Kidney tubule cell (primary cell): ENCODE measurements around the gene CUBN.

Experiments
- DNase-seq: peaks from one replicate; pipeline ENCODE4 v3.0.0-alpha.2; 2018; ENCODE audit warnings: low spot score

CUBN gene

GRCh38 chr10:17010363-17011145 is 119.1 kb downstream of the CUBN start:
- DNase-seq = no peak

DNA sequence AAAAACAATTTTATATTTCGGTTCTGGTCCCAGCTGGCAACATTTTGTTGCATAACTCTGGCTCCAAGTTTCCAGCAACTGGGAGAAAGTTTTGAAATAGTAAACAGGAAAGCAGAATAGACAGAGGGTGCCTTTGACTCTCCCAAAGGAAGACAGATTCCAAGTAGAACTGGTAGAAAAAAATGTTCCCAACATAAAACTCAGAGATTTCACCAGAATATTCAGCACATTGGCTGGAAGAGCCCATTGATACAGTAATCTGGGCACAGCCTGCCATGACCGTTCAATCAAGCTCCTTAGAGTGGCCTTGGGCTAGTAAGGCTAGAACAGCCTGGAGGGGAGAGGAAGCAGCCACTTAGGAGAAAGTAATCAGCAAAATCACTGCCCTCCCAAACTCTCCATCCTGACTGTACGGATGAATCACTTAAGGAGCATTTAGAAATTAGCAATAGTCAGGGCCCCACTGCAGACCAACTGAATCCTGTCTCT is 120.4 kb downstream of the CUBN start:
- peak; percentile 60 for DNase-seq

GRCh38 chr10:17007418-17007770 is 122.2 kb downstream of the CUBN start:
- no peak for DNase-seq

DNA sequence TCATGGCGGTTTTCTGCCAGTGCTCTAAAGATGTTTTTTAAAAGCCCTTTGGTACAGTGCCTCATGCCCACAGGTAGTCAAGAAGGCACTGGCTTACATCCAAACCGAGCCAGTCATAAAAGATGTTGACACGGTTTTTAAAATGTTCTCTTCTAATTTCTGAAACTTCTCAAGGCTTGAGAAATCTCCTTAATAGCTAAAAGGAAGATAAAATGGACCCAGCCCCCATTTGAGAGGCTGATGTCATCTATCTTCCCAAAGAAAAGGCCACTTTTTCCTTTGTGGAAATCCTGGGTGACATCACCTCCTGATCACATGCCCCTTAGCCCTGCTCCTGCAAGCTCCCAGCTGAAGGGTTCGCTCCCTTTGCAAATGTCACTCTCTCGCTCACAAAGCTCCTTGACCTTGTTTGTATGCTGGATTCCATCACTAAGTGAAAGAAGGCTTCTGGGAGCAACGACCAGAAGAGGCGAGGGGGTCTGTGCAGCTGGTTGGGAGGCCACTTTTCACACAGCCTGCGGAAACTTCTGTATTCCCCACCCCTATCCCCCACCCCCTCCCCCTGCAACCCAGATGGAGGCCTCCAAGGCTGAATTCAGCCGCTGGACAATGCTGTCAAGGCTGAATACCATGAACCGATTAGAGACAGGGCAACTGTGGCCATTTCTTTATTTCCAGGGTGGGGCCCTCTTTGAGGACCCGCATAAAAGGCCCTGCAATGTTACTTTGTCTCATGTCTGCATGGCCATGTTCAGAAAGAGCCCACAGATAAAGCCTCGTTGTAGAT is 122.8 kb downstream of the CUBN start:
- DNase-seq = peak; percentile 73

- no peak for DNase-seq
Observed at GRCh38 chr10:17005621-17006566, 123.7 kb downstream of the CUBN start.

- DNase-seq = no peak
Observed at GRCh38 chr10:17004801-17005380, 124.7 kb downstream of the CUBN start.

- no peak for DNase-seq
Observed at GRCh38 chr10:17003651-17004286, 125.8 kb downstream of the CUBN start.

DNA sequence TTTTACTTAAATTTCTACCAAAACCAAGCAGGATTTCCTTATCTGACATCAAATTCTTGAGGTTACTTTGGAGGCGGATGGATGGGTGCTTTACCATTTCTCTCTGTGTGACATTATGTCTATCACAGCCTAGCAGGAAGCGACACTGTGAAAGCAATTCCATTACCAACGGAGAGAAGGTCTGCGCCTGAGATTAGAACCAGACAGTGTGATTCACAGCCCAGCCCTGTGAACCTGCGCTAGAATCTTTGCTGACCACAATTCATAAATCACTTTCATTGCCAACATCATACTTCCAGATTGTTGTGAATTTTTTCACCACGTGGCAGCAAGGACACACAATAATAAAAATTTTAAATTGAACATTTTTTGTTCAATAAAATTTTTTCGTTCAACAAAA is 126.5 kb downstream of the CUBN start:
- DNase-seq = peak; percentile 58

GRCh38 chr10:17001961-17002749 is 127.5 kb downstream of the CUBN start:
- DNase-seq = no peak

DNA sequence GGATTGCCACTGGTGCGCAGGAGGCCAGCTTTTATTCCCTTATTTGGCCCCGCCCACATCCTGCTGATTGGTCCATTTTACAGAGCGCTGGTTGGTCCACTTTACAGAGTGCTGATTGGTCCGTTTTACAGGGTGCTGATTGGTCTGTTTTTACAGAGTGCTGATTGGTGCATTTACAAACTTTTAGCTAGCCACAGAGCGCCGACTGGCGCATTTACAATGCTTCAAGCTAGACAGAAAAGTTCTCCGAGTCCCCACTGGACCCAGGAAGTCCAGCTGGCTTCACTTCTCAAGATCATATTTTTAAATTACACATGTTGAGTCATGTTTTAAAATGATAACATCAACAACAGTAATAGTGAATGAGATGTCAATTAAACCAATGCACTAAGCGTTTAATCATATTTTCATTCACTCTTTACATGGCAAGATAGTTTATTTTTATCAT is 128.3 kb downstream of the CUBN start:
- no peak for DNase-seq

DNA sequence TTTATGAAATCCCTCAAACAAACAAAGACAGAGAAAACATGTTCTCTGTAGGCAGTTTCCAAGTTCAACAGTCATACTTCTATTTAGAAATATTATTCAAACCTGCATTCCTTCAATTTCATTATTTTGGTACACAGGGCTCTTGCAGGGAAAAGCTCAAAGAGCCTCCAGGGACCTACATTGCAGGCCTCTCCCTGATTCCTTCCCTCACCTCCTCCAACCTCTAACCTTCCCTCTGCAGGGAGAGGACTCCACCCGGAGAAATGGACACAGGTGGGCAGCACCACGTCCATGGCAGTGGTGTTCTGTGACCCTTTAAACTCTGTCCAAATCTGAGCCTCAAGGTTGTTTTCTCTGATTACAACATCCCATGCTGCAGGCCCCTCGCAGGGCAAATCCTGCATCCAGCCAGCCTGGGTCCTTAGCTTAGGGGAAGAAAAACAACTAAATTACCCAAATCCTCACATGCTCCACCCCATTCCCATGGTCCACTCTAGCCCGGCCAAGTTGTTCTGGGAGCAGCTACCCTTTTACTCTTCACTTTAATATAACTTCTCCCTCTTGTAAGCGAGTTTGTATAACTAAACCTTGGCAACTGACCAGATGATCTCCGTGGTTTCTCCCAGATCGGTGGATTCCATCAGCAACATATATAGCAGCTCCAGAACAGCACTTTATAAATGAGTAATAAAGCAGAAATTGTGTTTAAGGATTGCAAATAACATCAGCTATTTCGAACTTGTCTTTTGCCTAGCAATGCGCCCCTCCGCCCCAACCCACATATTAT is 129.8 kb downstream of the CUBN start:
- DNase-seq = no peak

GRCh38 chr10:16996530-16996964 is 133.1 kb downstream of the CUBN start:
- no peak for DNase-seq

DNA sequence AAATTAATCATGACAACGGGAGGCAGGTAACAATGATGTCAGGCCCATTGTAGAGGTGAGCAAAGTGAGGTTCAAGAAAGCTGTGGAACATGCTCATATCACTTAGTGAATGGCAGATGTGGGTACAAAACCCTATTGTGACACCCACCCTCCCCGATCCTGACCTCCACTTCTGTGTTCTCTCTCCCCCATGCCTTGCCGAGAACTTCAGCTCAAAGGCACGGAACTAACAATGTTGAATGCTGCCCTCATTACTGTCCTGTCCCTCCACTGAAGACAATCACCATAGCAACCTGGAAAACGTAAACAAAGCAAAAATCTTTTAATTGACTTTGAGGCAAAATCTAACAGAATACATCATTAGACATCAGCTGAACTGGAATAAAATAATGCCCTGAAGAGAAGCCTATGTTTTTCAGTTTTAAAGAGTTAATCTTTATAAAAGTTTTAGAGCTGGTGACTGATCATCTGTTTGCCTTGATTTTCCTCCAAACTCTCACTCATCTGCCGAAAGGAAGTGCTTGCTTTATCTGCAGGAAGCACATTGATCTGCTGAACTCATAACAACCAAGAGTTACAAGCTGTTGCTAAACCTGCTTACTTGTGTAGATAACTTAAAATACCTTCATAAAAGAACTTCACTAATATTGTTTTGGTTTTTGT is 133.6 kb downstream of the CUBN start:
- DNase-seq = peak; percentile 49

DNA sequence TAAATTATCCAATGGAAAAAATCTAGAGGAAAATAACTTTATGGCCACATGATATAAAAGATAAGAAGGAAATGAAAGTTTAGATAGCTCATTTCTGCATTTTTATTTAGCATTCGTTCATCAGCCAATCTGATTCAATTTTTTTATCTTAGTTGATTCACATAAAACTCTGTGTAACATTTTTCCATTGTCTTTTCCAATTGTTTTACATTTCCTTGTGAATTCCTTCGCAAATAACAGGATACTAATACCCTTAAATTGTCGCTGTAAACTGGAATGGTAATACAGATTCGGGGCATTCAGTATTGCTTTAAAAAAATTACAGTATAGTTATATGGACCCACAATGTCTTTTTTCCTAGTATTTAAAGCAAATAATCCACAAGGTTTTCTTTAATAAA is 136.4 kb downstream of the CUBN start:
- DNase-seq = no peak

GRCh38 chr10:16992611-16993119 is 136.9 kb downstream of the CUBN start:
- DNase-seq = no peak

GRCh38 chr10:16991011-16991410 is 138.6 kb downstream of the CUBN start:
- no peak for DNase-seq

DNA sequence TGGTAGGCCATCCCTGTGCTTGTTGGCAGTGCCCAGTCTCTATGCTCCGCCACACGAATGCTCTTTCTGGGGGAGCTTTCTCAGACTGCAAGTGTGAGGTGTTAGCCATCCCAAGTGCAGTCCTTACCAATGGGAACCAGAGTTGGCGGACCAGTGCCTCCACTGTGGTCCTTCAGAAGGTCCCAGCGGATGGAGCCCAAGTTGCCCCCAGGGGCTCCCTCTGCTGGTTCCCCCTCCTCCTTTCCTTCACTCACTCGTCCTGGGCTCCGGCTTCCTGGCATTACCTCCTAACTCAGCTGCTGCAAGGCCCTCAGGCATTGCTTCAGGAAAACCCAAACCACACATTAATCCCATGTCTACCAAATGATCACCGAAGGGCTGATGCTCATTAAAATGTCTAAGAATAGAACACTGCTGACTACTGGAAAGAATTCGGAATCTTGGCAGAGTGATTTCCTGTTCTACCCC is 139.8 kb downstream of the CUBN start:
- DNase-seq = no peak

- DNase-seq = no peak
Observed at GRCh38 chr10:16988900-16989299, 140.7 kb downstream of the CUBN start.
